HUES48 (cell line): ENCODE data around the gene TENM4.

Experiments used
- H3K27ac ChIP-seq: one replicate; pipeline ENCODE4 v1.7.0; 2013; ENCODE audit warnings: low read depth, low read length, inconsistent platforms
- H3K27me3 ChIP-seq: 2 replicates; pipeline ENCODE4 v1.6.1; 2013; ENCODE audit warnings: mild to moderate bottlenecking, low read length; ENCODE audit not compliant: control insufficient read depth, insufficient read depth
- H3K36me3 ChIP-seq: 2 replicates; pipeline ENCODE4 v1.6.1; 2013; ENCODE audit warnings: low read length; ENCODE audit not compliant: control insufficient read depth, insufficient read depth
- H3K4me1 ChIP-seq: 2 replicates; pipeline ENCODE4 v1.6.1; 2013; ENCODE audit warnings: mild to moderate bottlenecking, low read length; ENCODE audit not compliant: control insufficient read depth, insufficient read depth
- H3K4me3 ChIP-seq: 2 replicates; pipeline ENCODE4 v1.5.1; 2013; ENCODE audit warnings: mild to moderate bottlenecking, low read depth, low read length
- H3K9ac ChIP-seq: 2 replicates; pipeline ENCODE4 v1.6.1; 2013; ENCODE audit warnings: mild to moderate bottlenecking, low read depth, low read length, moderate library complexity
- H3K9me3 ChIP-seq: 2 replicates; pipeline ENCODE4 v1.6.1; 2013; ENCODE audit warnings: low read length; ENCODE audit not compliant: control insufficient read depth, insufficient read depth

The TENM4 gene

DNA sequence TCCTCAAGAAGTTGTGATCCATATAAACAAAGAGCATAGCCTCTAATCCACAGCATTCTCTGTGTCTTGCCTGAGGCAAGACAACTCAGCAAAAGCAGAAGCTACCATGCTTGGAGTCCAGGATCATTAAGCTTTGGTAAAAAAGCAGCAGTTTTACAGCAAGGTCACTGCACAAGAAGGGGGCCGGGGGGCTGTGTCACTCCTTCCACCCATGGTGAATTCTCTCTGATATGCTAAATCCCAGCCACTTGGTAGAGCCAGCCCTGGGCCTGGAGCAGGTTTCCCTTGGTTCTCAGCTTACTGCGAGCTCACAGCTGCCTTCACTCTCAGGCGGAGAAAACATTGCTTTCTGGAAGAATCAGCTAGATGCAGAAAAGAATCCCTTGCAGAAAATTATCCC, 144.7 kb downstream of the TENM4 start:
- Histone ChIP-seq H3K9me3 (no peaks in the 10 kb centered on the region), H3K36me3 (no peaks in the 10 kb centered on the region), H3K27ac (no peak overlapping the region)

DNA sequence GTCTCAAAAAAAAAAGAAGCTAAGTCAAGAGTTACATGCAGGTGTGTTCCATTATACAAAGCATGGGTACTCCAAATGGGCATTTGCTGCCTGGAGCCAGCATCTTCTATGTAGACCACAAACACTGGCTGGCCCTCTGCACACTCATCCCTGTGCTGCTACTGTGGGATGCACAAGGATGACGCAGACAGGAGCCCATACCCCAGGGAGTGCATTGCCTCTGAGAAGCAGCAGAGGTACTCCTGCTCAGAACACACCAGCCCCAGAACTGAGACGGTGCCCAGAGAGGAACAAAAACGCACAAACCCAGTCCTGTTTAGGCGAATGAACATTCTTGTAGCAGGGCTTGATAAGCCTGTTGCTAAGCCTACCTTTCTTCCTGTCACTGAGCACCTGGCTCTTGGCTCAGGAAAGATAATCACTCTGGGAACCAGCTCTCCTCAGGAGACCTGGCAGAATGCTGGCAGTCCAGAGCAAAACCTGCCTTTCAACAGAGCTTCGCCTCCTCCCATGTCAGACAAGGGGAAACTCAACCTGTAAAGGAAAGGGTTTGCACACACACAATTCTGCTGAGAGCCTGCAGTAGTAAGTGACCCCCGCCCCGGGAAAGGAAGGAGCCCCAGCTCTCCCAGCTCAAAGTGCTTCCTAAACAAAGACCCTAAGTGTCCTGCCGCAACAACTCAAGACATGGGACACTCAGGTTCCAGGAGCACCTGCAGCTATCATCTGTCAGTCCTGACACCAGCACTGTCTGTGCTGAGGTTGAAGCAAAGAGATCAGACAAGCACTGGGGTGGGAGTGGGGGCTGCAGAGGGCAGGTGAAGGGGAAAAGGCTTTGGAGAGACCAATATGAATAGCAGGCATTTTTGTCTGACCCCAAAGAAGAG, 145.7 kb downstream of the TENM4 start:
- Histone ChIP-seq H3K9me3 (no peaks in the 10 kb centered on the region), H3K36me3 (no peaks in the 10 kb centered on the region), H3K27ac (no peak overlapping the region), H3K27me3 (no peaks in the 10 kb centered on the region), H3K4me1 (0 out of 2 replicates have a peak, but pooled peaks cover 4% of the 10 kb centered on the region), H3K9ac (no peak overlapping the region), H3K4me3 (no peak overlapping the region)

More for the DNA sequence above, 144.7 kb downstream of the TENM4 start:
- no peak overlapping the region for H3K9ac ChIP-seq
- 0 out of 2 replicates have a peak, but pooled peaks cover 4% of the 10 kb centered on the region for H3K4me1 ChIP-seq
- no peak overlapping the region for H3K4me3 ChIP-seq
- no peaks in the 10 kb centered on the region for H3K27me3 ChIP-seq

DNA sequence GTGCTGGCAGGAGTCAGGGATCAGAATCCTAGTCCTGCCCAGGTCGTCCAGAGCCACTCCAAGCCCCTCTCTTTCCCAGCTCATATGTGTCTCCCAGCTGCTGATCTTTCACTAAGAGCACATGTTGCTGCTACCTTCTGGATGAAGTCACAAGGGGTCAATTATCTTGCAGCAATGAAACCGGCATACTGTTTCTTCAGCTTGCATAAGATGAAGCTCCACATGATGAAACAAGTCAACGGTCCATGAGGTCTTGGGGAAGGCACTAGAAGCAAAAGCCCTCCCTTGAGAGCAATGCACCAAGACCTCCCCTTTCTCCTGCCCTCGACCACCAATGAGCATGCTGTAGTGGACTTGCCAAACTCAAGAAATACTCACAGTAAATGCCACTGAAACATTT, 148.9 kb downstream of the TENM4 start:
- Histone ChIP-seq H3K9me3 (no peaks in the 10 kb centered on the region), H3K36me3 (no peaks in the 10 kb centered on the region), H3K27me3 (no peaks in the 10 kb centered on the region), H3K9ac (no peak overlapping the region), H3K27ac (no peak overlapping the region), H3K4me1 (0 out of 2 replicates have a peak, but pooled peaks cover 4% of the 10 kb centered on the region), H3K4me3 (no peak overlapping the region)

DNA sequence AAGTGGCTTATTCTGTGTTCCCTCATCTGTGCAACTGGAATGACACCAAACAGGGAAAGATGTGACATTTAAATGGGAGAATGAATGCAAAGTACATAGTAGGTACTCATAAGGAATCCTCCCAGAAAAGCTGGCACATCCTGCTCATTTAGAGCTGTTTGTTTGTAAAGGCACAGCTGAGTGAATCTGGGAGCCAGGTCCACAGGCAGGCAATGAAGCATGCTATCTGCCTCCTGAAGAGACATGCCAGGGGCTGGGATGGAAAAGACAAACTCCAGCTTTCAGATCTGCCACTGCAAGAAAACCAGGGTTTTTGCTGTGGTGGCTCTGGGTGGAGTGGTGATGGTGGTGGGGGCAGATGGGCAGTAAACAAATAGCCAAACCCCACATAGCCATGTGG, 150.1 kb downstream of the TENM4 start:
- Histone ChIP-seq H3K27me3 (no peaks in the 10 kb centered on the region), H3K36me3 (no peaks in the 10 kb centered on the region), H3K4me3 (no peak overlapping the region), H3K27ac (no peak overlapping the region), H3K4me1 (no peaks in the 10 kb centered on the region), H3K9ac (no peak overlapping the region), H3K9me3 (no peaks in the 10 kb centered on the region)

DNA sequence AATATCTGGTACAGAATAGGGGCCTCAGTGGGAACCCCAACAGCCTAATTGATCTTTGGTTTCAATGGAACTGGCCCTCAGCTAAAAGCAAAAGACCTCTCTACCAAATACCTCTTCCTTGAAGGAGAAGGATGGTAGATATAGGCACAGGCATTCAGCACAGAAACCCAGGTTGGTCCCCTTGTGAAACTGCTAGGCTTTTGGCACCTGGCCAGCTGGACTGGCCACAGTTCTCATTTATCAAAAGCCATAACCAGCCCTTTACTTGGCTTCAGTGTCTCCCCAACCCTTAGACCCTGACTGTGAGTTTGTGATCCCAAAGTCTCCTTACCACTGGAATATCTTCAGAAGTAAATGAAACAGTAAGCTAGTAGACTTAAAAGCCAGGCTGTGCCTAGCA, 152.9 kb downstream of the TENM4 start:
- Histone ChIP-seq H3K9me3 (no peaks in the 10 kb centered on the region), H3K36me3 (no peaks in the 10 kb centered on the region), H3K4me1 (no peaks in the 10 kb centered on the region), H3K27ac (no peak overlapping the region), H3K9ac (no peak overlapping the region), H3K4me3 (no peak overlapping the region), H3K27me3 (no peaks in the 10 kb centered on the region)

DNA sequence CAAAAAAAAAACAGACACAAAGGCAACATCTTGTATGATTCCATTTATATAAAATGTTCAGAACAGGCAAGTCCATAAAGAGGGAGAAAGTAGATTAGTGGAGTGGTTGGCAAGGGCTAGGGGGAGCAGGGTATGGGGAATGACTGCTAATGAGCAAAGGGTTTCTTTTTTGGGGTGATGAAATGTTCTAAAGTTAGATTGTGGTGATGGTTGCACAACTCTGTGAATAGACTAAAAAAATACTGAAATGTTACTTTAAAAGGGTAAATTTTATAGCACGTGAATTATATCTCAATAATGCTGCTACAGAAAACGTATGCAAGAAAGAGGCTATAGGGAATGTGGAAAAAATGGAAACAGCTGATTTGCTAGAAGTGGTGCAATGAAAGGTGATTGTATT, 155.1 kb downstream of the TENM4 start:
- H3K9ac ChIP-seq, result no peak overlapping the region
- H3K27ac ChIP-seq, result no peak overlapping the region
- no peaks in the 10 kb centered on the region for H3K4me1 ChIP-seq
- no peak overlapping the region for H3K4me3 ChIP-seq
- no peaks in the 10 kb centered on the region for H3K9me3 ChIP-seq
- no peaks in the 10 kb centered on the region for H3K27me3 ChIP-seq
- H3K36me3 ChIP-seq, result no peaks in the 10 kb centered on the region

DNA sequence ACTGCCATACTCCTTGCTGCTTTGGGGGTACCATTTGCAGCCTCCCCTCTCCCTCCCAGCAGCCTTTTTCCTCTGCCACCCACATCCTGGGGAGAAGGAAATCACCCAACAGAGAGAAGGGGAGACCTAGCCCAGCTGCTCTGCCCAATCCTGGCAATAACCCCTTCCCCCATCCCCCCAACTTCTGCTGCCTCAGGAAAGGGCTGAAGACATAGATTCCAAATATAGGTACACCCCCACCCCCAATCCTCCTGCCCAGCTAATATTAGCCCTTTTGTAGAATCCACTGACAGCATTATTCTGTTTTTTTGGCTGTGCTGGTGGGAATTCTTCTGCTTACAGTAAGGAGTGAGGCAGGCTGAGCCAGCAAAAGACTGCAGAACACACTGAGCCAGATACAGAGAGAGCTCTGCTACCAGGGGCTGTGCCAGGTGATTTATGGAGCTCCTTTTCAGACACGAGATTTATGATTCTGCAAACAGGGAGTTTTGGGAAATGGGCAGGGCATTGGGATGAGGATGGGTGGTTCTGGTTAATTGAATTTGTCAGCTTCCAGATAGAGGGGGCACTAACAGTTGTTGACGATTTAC, 164.0 kb downstream of the TENM4 start:
- Histone ChIP-seq H3K4me1 (peaks cover 10% of the 10 kb centered on the region; the same call in 1 of the 2 replicates), H3K27me3 (no peaks in the 10 kb centered on the region), H3K27ac (no peak overlapping the region)

DNA sequence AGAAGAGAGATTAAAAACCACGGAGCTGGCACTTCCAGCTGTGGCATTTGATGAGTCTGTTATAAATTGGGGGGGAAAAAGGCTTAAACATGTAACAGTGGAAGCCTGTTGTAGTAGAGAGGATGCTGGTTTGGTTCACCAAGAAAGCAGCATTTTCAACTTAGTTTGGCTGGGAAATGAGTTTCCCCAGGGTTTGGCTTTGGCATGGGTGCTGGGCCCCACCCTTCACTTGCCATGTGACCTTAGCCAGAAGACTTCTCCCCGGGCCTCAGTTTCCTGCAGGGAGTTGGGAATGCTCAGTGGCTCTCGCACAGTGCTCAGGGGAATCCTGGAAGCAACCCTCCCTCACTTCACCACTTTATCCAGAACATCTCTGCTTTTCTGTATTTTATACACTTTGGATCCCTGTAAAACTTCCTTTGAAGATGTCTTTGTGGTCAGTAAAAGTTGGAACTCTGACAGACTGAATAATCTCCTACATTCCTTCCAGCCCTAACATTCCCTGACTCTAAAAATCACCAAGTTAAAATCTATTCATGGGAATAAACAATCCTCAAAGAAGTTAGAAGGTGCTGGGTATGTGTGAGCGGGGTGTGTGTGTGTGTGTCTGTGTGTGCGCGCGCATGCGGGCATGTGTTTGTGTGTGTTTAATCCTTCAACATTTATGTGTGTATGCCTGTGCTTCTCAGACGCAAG, 166.0 kb downstream of the TENM4 start:
- no peaks in the 10 kb centered on the region for H3K36me3 ChIP-seq
- no peak overlapping the region for H3K27ac ChIP-seq
- no peaks in the 10 kb centered on the region for H3K27me3 ChIP-seq
- peaks cover 10% of the 10 kb centered on the region; the same call in 1 of the 2 replicates for H3K4me1 ChIP-seq
- no peak overlapping the region for H3K9ac ChIP-seq
- no peaks in the 10 kb centered on the region for H3K9me3 ChIP-seq
- H3K4me3 ChIP-seq, result no peak overlapping the region

More for the DNA sequence above, 164.0 kb downstream of the TENM4 start:
- no peaks in the 10 kb centered on the region for H3K9me3 ChIP-seq
- no peak overlapping the region for H3K4me3 ChIP-seq
- no peaks in the 10 kb centered on the region for H3K36me3 ChIP-seq
- H3K9ac ChIP-seq, result no peak overlapping the region

DNA sequence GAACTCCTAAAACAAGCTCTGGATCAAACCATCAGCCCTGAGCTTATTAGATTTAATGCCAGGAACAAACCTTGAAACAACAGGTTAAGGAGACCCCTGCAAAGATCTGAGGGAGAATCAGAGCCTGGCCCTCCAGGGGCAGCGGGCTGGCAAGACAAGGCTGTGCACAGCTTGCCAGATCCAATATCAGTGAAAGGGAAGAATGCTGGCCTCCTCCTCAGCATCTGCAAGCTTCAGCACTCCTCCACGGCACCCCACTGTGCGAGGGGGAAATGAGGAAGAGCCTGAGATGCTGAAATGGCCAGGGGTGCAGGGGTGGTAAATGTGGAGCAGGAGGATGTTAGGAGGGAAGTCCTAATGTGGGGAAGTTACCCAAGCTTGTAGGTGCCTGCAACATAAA, 167.0 kb downstream of the TENM4 start:
- peaks cover 10% of the 10 kb centered on the region; the same call in 1 of the 2 replicates for H3K4me1 ChIP-seq

DNA sequence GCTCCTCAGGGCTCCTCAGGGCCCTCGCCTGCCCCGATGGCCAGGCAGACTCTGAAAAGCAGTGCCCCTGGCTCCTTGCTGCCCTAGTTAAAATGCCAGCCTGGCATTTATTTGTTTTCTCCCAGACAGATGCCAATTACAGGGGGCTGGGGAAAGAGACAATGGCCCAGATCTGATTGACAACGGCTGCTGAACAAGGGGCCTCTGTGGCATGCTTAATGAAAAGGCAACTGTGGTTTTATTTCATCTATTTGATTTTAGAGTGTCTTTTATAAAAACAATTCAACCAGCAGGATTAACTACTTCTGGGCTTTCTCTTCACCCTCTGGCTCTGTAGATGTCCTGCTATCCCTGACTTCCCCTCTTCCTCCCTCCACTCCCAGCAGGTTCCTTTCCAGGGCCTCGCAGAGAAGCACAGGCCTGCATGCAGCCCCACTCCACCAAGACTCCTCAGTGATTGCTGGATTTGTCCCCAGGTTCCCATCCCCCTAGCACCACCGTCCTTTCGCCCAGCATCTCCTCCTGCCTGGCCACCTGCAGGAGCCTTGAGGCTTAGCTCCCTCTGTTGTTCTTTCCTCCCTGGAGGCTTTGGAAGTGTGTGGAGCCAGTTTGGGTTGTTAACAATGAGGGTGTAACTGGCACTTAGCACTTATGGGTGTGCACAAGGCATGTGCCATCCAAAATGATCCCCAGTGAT, 171.1 kb downstream of the TENM4 start:
- Histone ChIP-seq H3K9me3 (no peaks in the 10 kb centered on the region), H3K27me3 (no peaks in the 10 kb centered on the region), H3K4me3 (no peak overlapping the region), H3K36me3 (no peaks in the 10 kb centered on the region), H3K4me1 (peaks cover 6% of the 10 kb centered on the region; the same call in 1 of the 2 replicates), H3K9ac (no peak overlapping the region), H3K27ac (no peak overlapping the region)

More for the DNA sequence above, 167.0 kb downstream of the TENM4 start:
- H3K36me3 ChIP-seq, result no peaks in the 10 kb centered on the region
- H3K4me3 ChIP-seq, result no peak overlapping the region
- H3K9ac ChIP-seq, result no peak overlapping the region
- no peaks in the 10 kb centered on the region for H3K27me3 ChIP-seq
- H3K9me3 ChIP-seq, result no peaks in the 10 kb centered on the region
- H3K27ac ChIP-seq, result no peak overlapping the region
